Measurements from ENCODE around the gene CLMN. TPM values are rescaled to one million over a fixed set of nuclear protein-coding genes. Genes with fewer than 3 reads are reported as not detected.

Gene CLMN
- total RNA-seq, 1 experiment from 2014 or later, result 8.6 TPM

- peak; percentile 54 for DNase-seq (ENCODE audit: low spot score)
- H3K4me3 ChIP-seq (ENCODE audit: low read depth, low read length, poor library complexity, severe bottlenecking), result no peak overlapping the region
- intact Hi-C loops (cut with micrococcal nuclease; ENCODE audit: unreplicated experiment), result loop anchor here (10.0 kb wide), 1 partner anchor 267 kb away; no protein-coding TSS in a partner anchor
- peak; percentile 86 for TF ChIP-seq CTCF (conservative IDR thresholded peaks at IDR 0.05; ENCODE audit: low read depth, low read length)
- no peak for TF ChIP-seq EZH2 (IDR thresholded peaks at IDR 0.05; ENCODE audit: borderline replicate concordance, low read depth, low read length, poor library complexity, severe bottlenecking)
- H3K27me3 ChIP-seq (replicated peaks; ENCODE audit: insufficient read depth, low read depth, low read length, poor library complexity), result no peaks in the 10 kb centered on the region
- POLR2A ChIA-PET (ENCODE audit: low non-redundant PET), result no interaction called here
- no TSS peak for BruUV-seq (replicated peaks)
- no peaks in the 10 kb centered on the region for H3K4me1 ChIP-seq (ENCODE audit: insufficient read depth, low read length, poor library complexity, severe bottlenecking)
- no peak overlapping the region for H3K27ac ChIP-seq (ENCODE audit: low read depth, low read length, poor library complexity, severe bottlenecking)
- no peaks in the 10 kb centered on the region for H3K36me3 ChIP-seq (ENCODE audit: insufficient read depth, low read length, poor library complexity, severe bottlenecking)
- no peaks in the 10 kb centered on the region for H3K9me3 ChIP-seq (ENCODE audit: low read depth, low read length, poor library complexity, severe bottlenecking)
- CTCF ChIA-PET, result interaction anchor here (0.6 kb wide), 2 partner anchors 170 to 354 kb away, joined by 3 read pairs; no protein-coding TSS in a partner anchor
These were observed 41.8 kb upstream of the CLMN start for GRCh38 chr14:95361373-95362137.

- Histone ChIP-seq H3K4me3 (ENCODE audit: low read depth, low read length, poor library complexity, severe bottlenecking) (no peak overlapping the region), H3K27ac (ENCODE audit: low read depth, low read length, poor library complexity, severe bottlenecking) (no peak overlapping the region), H3K27me3 (replicated peaks; ENCODE audit: insufficient read depth, low read depth, low read length, poor library complexity) (no peaks in the 10 kb centered on the region), H3K36me3 (ENCODE audit: insufficient read depth, low read length, poor library complexity, severe bottlenecking) (no peaks in the 10 kb centered on the region), H3K9me3 (ENCODE audit: low read depth, low read length, poor library complexity, severe bottlenecking) (no peaks in the 10 kb centered on the region), H3K4me1 (ENCODE audit: insufficient read depth, low read length, poor library complexity, severe bottlenecking) (no peaks in the 10 kb centered on the region)
- CTCF ChIA-PET, result no interaction called here
- POLR2A ChIA-PET (ENCODE audit: low non-redundant PET), result no interaction called here
- BruUV-seq (replicated peaks), result no TSS peak
- TF ChIP-seq EZH2 (IDR thresholded peaks at IDR 0.05; ENCODE audit: borderline replicate concordance, low read depth, low read length, poor library complexity, severe bottlenecking), result no peak
- no peak for TF ChIP-seq CTCF (conservative IDR thresholded peaks at IDR 0.05; ENCODE audit: low read depth, low read length)
- no peak for DNase-seq (ENCODE audit: low spot score)
- intact Hi-C loops (cut with micrococcal nuclease; ENCODE audit: unreplicated experiment), result loop anchor here (10.0 kb wide), 1 partner anchor 266 kb away; no protein-coding TSS in a partner anchor
These were observed 41.1 kb upstream of the CLMN start for GRCh38 chr14:95360828-95361227.

- ChIA-PET POLR2A (ENCODE audit: low non-redundant PET) (no interaction called here), CTCF (no interaction called here)
- no TSS peak for BruUV-seq (replicated peaks)
- TF ChIP-seq CTCF (conservative IDR thresholded peaks at IDR 0.05; ENCODE audit: low read depth, low read length) (no peak), EZH2 (IDR thresholded peaks at IDR 0.05; ENCODE audit: borderline replicate concordance, low read depth, low read length, poor library complexity, severe bottlenecking) (no peak)
- no peak for DNase-seq (ENCODE audit: low spot score)
- no peaks in the 10 kb centered on the region for H3K36me3 ChIP-seq (ENCODE audit: insufficient read depth, low read length, poor library complexity, severe bottlenecking)
- H3K27ac ChIP-seq (ENCODE audit: low read depth, low read length, poor library complexity, severe bottlenecking), result no peak overlapping the region
- no peaks in the 10 kb centered on the region for H3K4me1 ChIP-seq (ENCODE audit: insufficient read depth, low read length, poor library complexity, severe bottlenecking)
- no peak overlapping the region for H3K4me3 ChIP-seq (ENCODE audit: low read depth, low read length, poor library complexity, severe bottlenecking)
- intact Hi-C loops (cut with micrococcal nuclease; ENCODE audit: unreplicated experiment), result loop anchor here (10.0 kb wide), 1 partner anchor 265 kb away; no protein-coding TSS in a partner anchor
- no peaks in the 10 kb centered on the region for H3K27me3 ChIP-seq (replicated peaks; ENCODE audit: insufficient read depth, low read depth, low read length, poor library complexity)
- no peaks in the 10 kb centered on the region for H3K9me3 ChIP-seq (ENCODE audit: low read depth, low read length, poor library complexity, severe bottlenecking)
These were observed 40.5 kb upstream of the CLMN start for GRCh38 chr14:95359994-95360826.
